NCI-H146 treated with DMSO at 0.1 percent for 48 hours (cell line): Measurements from ENCODE around the gene PRRC2A.
A peak's percentile ranks its signal among the peaks of the same experiment; 100 is the strongest.

Experiments
- DNase-seq: peaks from one replicate; lab custom pipeline; 2025; ENCODE audit not compliant: unreplicated experiment; lab: John Stamatoyannopoulos, UW

The PRRC2A gene

DNA sequence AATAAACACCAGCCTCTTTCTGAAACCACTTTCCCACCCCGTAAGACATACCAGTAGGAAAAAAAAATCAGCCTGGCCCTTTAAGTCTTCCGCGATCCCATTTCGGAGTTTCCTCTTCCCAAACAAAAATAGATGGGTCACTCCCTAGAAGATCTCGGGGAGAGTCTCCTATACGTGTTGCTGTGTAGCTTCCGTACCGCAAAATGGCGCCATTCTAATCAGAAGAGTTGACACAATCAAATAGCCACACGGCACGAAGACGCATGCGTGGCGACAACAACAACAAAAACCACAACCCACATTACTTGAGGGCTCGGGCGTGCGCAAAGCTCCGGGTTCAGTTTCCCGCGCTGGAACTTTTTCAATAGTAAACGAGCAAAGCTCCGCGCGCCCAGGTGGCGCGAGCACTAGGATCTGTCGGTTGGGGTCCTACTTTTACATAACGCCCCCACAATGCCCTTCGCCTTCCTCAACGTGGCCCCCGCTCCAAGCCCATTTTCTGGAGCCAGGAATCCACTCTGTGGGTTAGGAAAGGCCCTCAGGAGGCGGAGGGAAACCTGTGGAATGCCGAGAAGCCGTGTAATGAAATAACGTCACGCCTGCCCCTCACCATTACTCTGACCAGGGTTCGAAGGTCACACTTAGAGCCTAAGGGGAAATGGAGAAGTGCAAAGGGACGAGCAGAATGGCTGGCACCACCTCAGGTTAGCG, 44.4 kb downstream of the PRRC2A start, which contains the start of gene GPANK1:
TSS of gene GPANK1 (minus strand) at position 208 of the 711 bp plus-strand sequence. CDS start 519 bp downstream, outside the sequence.
- peak; percentile 80 for DNase-seq

GRCh38 chr6:31665501-31666336, 45.2 kb downstream of the PRRC2A start, which contains the start of gene CSNK2B:
TSS of gene CSNK2B (plus strand) at chr6:31666080. CDS start at chr6:31666832, 752 bp downstream.
- DNase-seq: peak; percentile 96

DNA sequence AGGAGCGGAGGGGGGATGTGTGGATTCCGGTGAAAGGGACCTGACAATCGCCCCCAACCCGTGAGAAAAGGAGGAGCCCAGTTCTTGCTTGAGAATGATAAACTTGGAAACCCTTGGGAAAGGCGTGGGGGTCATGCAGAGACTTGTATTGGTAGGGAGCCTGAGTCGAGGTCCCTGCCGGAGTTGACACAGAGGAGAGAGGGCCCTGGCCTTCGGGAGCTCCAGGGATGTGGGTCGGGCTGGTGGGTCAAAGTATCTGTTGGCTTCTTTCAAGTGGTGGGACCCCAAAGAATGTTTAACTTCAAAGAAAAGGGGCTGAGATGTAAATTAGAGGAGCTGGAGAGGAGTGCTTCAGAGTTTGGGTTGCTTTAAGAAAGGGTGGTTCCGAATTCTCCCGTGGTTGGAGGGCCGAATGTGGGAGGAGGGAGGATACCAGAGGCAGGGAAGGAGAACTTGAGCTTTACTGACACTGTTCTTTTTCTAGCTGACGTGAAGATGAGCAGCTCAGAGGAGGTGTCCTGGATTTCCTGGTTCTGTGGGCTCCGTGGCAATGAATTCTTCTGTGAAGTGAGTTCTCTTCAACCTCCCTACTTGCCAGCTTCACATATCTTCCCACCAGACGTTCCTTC, 45.9 kb downstream of the PRRC2A start:
- DNase-seq: no peak

DNA sequence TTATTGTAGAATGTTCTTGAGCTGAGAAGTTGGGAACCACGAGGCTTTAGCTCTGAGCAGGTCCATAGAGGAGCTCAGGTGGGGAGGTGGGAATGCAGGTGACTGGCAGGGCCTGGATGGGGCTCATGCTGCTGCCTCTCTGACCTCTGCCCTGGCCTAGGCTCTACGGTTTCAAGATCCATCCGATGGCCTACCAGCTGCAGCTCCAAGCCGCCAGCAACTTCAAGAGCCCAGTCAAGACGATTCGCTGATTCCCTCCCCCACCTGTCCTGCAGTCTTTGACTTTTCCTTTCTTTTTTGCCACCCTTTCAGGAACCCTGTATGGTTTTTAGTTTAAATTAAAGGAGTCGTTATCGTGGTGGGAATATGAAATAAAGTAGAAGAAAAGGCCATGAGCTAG, 49.2 kb downstream of the PRRC2A start, which contains the start of gene LY6G5B:
TSS of gene LY6G5B (plus strand) at position 301 of the 400 bp plus-strand sequence. CDS start 975 bp downstream, outside the sequence.
- no peak for DNase-seq

GRCh38 chr6:31676322-31676903, 55.9 kb downstream of the PRRC2A start:
- no peak for DNase-seq

DNA sequence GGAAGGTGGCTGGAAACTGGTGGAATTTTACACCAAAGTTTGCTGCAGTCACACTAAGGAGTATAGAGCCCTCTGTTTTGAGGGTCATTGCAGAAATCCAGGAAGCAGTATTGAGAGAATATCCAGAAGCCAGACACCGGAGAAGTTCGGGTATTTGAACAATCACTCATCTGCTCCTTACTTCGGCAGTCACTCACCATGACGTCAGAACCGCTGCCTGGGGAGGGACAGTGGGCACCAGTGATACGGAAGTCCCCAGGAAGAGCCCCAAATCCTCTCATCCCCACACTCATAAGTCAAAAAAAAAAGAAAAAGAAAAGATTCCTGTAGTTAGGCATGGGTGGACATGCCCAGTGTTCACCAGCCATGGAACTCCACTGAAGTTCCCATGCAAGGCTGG, 56.4 kb downstream of the PRRC2A start:
- no peak for DNase-seq

DNA sequence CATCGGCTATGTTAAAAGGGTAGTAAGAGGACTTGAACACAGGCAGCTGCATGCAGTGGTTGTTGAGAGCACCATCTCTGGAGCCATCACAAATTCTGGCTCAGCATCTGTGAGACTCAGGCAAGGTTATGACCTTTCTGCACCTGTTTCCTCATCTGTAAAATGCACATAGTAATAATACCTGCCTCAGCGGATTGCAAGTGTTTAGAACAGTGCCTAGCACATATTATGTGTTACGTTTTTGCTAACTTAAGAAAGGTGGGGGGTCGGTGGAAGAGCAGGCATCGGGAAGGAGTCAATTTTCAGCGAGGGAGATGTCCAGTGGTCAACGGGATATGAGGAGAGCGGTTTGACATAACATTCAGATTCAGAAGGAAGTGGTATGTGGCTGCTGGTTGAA, 57.4 kb downstream of the PRRC2A start:
- DNase-seq: no peak

DNA sequence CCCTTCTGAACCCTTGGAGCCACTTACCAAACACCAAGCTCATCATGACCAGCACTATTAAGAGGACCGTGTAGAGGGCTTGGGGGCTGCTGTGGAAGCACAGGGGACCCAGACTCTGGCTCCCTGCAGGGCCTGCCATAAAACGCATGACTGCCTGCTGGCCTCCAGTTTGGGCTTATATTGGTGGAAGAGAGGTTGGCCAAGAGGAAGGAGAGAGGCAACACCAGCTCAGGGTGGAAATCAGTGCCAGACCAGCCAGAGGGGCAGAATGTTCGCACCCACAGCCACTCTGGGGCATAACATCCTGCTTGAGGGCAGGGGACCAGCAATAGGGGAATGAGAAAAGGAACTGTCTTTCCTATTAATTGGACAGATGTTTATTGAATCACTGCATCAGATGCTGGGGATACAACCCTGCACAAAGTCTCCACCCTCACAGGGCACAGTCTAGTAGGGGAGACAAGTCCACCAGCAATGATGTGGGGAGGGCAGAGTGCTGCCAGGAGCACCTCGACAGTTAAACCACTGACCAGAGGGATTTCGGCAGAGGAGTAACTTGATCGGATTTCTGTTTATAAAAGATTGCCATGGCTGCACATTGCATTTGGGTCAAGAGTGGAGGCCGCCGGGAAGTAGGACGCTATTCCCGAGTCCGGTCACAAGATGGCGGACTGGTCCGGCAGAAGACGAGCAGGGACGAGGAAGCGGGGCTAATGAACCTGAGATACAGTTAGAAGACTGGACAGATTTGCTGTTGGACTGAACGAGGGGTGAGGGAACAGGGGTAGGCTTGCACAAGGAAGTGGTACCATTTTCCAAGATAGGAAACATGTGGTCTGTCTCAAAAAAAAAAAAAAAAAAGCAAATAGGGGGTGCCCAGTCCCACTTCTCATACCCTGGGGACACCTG, 60.0 kb downstream of the PRRC2A start, which contains the start of gene LY6G5C:
TSS of gene LY6G5C (minus strand) at position 842 of the 909 bp plus-strand sequence. CDS start at position 148, 694 bp downstream.
- DNase-seq: peak; percentile 81

DNA sequence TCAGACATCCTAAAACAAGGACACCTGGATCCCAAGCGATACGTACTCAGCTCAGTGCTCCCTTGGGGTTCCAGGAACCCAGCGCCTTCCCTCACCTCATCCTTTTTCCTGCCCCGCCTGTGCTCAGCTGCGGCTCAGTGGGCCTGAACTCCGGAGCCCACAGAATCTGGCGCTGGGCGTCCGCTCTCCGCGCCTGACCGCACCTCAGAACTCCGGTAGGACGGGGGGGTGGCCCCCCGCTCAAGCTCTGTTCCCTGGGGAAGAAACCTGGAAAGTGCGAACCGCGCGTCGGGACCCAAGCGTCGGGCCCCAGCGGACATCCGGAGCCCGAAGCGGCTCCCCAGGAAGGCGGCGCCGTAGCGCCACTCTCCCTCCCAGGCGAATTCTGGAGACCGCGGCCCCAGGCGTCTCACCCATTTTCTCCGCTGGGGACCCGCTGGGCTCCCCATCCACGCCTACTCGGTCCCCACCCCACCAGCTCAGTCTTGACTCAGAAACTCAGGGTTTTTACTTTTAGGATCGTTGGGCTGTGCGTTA, 60.7 kb downstream of the PRRC2A start:
- no peak for DNase-seq

DNA sequence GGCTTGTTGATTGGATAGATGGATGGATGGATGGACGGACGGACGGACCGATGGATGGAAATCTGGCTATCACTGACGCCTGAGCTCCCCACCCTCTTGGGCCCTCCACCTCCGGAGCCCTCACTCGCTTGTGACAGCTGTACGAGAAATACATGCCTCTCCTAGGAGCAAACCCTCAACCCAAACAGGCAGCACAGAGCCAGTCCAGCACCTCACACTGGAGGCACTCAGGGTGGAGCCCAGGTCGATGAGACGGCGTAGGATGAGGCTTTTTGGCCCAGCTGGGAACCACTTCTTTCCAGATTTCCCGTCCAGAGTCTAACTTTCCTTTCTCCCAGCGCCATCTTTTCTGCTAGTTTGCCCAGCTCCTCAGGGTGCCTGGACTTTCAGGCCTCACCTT, 63.1 kb downstream of the PRRC2A start:
- no peak for DNase-seq

GRCh38 chr6:31686483-31686882, 66.0 kb downstream of the PRRC2A start:
- DNase-seq: no peak

GRCh38 chr6:31687321-31687720, 66.8 kb downstream of the PRRC2A start:
- DNase-seq: no peak
